GM12878 (cell line): ENCODE results near the gene SLC36A2. TPM values are rescaled to one million over a fixed set of nuclear protein-coding genes. Genes with fewer than 3 reads are reported as not detected.

Experiments
- ATAC-seq: fragments of 200-7000 bp; cut with Tn5 transposase; 3 replicates; pipeline ENCODE4 v1.9.1; 2020; ENCODE audit warnings: mild to moderate bottlenecking, moderate library complexity
- BruUV-seq: library from RNA; stranded (reverse); fragments of 400-500 nt; replicated peaks from 2 replicates; lab custom pipeline; 2021; lab: Mats Ljungman, UMichigan
- CTCF ChIA-PET: fragments of 300-600 bp; sonication (Branson Sonifier 250); formaldehyde crosslinking; extraction: SDS; loops from one replicate; lab custom pipeline; 2021; ENCODE audit warnings: inconsistent platforms; lab: Yijun Ruan, JAX
- POLR2A ChIA-PET: fragments of 350-600 bp; formaldehyde crosslinking; extraction: SDS; loops from one replicate; lab custom pipeline; 2021; ENCODE audit warnings: inconsistent platforms; lab: Charles Lee
- RAD21 ChIA-PET: fragments of 300-600 bp; sonication (Branson Sonifier 250); formaldehyde crosslinking; loops from one replicate; lab custom pipeline; 2023; ENCODE audit warnings: antibody characterized with exemption; ENCODE audit not compliant: unreplicated experiment; lab: Charles Lee
- SMC1A ChIA-PET: fragments of 300-600 bp; sonication (Branson Sonifier 250); formaldehyde crosslinking; loops from one replicate; lab custom pipeline; 2023; ENCODE audit not compliant: unreplicated experiment, uncharacterized antibody; lab: Charles Lee
- DNase-seq: peaks from one replicate; pipeline ENCODE4 v3.0.0-alpha.2; 2011; ENCODE audit warnings: low read depth, low spot score
- FAIRE-seq: peaks from 3 replicates; lab custom pipeline; 2011; peaks lifted over from hg19 to GRCh38; lab: Jason Lieb, UNC
- H2AFZ ChIP-seq: 2 replicates; pipeline ENCODE4 v1.6.0; 2011; ENCODE audit warnings: low read depth, low read length, control low read depth; ENCODE audit not compliant: control insufficient read depth
- H3K27ac ChIP-seq: 2 replicates; pipeline ENCODE4 v1.5.1; 2011; ENCODE audit warnings: control low read depth; ENCODE audit not compliant: control insufficient read depth, insufficient read depth
- H3K27me3 ChIP-seq, 2 experiments: replicated peaks in 1 of 2; 2 replicates each; pipeline versions ENCODE4 v1.6.0 to v1.6.1; 2011; ENCODE audit warnings: low read length in 1 of 2; ENCODE audit not compliant: control insufficient read depth in 2 of 2, insufficient read depth in 2 of 2
- H3K36me3 ChIP-seq, 2 experiments: 2 replicates each; pipeline ENCODE4 v1.5.1; 2011; ENCODE audit warnings: low read length in 1 of 2; ENCODE audit not compliant: control insufficient read depth in 2 of 2, insufficient read depth in 2 of 2
- H3K4me1 ChIP-seq: 2 replicates; pipeline ENCODE4 v1.6.1; 2011; ENCODE audit warnings: mild to moderate bottlenecking, low read length, moderate library complexity, mixed read lengths; ENCODE audit not compliant: control insufficient read depth, insufficient read depth
- H3K4me2 ChIP-seq: 2 replicates; pipeline ENCODE4 v1.6.0; 2011; ENCODE audit warnings: control low read depth; ENCODE audit not compliant: control insufficient read depth, insufficient read depth
- H3K4me3 ChIP-seq: fragments of 200-600 bp; sonication (generic); 2 replicates; pipeline ENCODE4 v1.5.1; 2016
- H3K79me2 ChIP-seq: 2 replicates; pipeline ENCODE4 v1.6.0; 2011; ENCODE audit warnings: low read length; ENCODE audit not compliant: control insufficient read depth, insufficient read depth
- H3K9ac ChIP-seq: 2 replicates; pipeline ENCODE4 v1.8.0; 2011; ENCODE audit warnings: low read length, control low read depth, mixed read lengths; ENCODE audit not compliant: control insufficient read depth, insufficient read depth
- H3K9me3 ChIP-seq: replicated peaks from 3 replicates; pipeline ENCODE4 v1.5.1; 2011; ENCODE audit warnings: mild to moderate bottlenecking, low read length; ENCODE audit not compliant: control insufficient read depth, insufficient read depth
- H4K20me1 ChIP-seq: 2 replicates; pipeline ENCODE4 v1.6.0; 2011; ENCODE audit not compliant: control insufficient read depth, insufficient read depth
- LARP7 ChIP-seq: fragments of 450-650 bp; IDR thresholded peaks from 2 replicates; pipeline ENCODE4 v1.6.1; 2017; ENCODE audit warnings: mild to moderate bottlenecking
- NFYA ChIP-seq: IDR thresholded peaks from 2 replicates; pipeline ENCODE4 v1.6.1; 2011; ENCODE audit warnings: low read depth, mild to moderate bottlenecking, low read length, improper control_type of control experiment, borderline replicate concordance
- RAD21 ChIP-seq: IDR thresholded peaks from 2 replicates; pipeline ENCODE4 v1.6.1; 2011; ENCODE audit warnings: mild to moderate bottlenecking, low read depth, low read length, moderate library complexity; ENCODE audit not compliant: insufficient read depth
- WGBS: methylation state at CpG from one replicate; pipeline ENCODE4 v1.1.6; 2016; ENCODE audit warnings: low lambda C conversion rate; ENCODE audit not compliant: insufficient replicate concordance, insufficient coverage; ENCODE audit errors: missing lambda C conversion rate; 5-methylcytosine and 5-hydroxymethylcytosine counted together
- in situ Hi-C: fragments of 300-500 bp; cut with MboI; formaldehyde crosslinking; loops from 9 replicates; pipeline ENCODE4 v1.14.3; 2018; ENCODE audit warnings: mixed read lengths
- intact Hi-C: fragments of 100-400 bp; cut with micrococcal nuclease; formaldehyde crosslinking; loops from one replicate; pipeline ENCODE4 v1.14.2; 2022; ENCODE audit not compliant: unreplicated experiment
- polyA plus RNA-seq, 11 experiments: library from polyadenylated mRNA; depleted of rRNA in 4 of 11; unstranded in 6 of 11; stranded (reverse) in 5 of 11; fragments of >200 nt; fragmentation: Nextera tagmentation in 4 of 11; fragmentation: Illumina TruSeq in 1 of 11; extraction: Ambion mirVana in 4 of 11; extraction: Trizol in 1 of 11; gene quantifications; 1 replicate in 1 of 11; 2 replicates in 10 of 11; pipeline versions ENCODE4 v1.2.1 to v1.2.3, GENCODE V29; 2011 to 2016; ENCODE audit warnings: inconsistent platforms in 2 of 11, missing spikeins in 2 of 11, low read depth in 1 of 11
- total RNA-seq, 4 experiments: library from RNA; depleted of rRNA in 3 of 4; stranded (reverse); fragments of >200 nt in 3 of 4; fragmentation: Illumina TruSeq in 1 of 4; extraction: Trizol in 1 of 4; gene quantifications; 2 replicates each; pipeline versions ENCODE4 v1.2.1 to v1.2.3, GENCODE V29; 2013 to 2021
- TF ChIP-seq, protein P1 (sequence below), 3 experiments: IDR thresholded peaks in 2 of 3; conservative IDR thresholded peaks in 1 of 3; 2 replicates each; pipeline ENCODE4 v1.5.1; 2011; ENCODE audit warnings: low read depth in 3 of 3, low read length in 3 of 3, mild to moderate bottlenecking in 3 of 3, control low read depth in 2 of 3, moderate library complexity in 2 of 3, inconsistent platforms in 1 of 3, mixed read lengths in 1 of 3; ENCODE audit not compliant: control insufficient read depth in 2 of 3, insufficient read depth in 1 of 3; ENCODE audit errors: extremely low read depth in 1 of 3
- TF ChIP-seq, protein P2 (sequence below): fragments of 450-650 bp; formaldehyde crosslinking; IDR thresholded peaks from 2 replicates; pipeline ENCODE4 v1.4.0; 2020; ENCODE audit warnings: mild to moderate bottlenecking, moderate library complexity
- TF ChIP-seq, protein P3 (sequence below): fragments of 450-650 bp; conservative IDR thresholded peaks from 2 replicates; pipeline ENCODE4 v1.6.1; 2017; ENCODE audit warnings: mild to moderate bottlenecking, moderate library complexity

SLC36A2 gene
- total and polyA plus RNA-seq, 10 of the 15 experiments (the other 5 are each of a cell fraction or from before 2014, with no cell fraction given), result not detected

DNA sequence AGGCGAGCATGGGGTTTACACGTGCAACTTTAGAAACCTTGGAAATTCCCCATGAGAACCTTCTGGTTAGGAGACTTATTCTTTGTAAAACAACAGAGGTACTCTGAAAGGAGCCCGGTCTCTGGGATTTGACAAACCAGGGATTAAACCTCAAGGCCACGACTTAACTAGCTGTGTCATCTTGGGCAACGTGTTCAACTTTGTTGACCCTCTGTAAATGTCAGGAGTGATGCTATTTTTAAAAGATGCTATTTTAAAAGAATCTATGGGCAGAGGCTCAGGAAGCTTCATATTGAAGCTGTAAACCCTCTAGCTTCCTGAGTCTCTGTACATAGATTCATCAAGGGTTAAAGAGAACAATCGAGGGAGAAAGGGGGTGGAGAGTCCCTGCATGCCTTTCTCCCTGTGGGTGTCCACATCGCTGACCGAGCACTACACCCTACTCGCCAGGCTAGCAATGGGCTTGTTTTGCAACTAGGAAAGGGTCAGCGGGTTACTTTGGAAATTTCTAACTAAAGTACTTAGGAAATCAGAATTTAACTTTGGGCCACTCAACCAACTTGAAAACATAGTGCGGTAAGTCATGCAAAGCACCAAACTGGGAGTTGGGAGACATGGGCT is 2.1 kb downstream of the SLC36A2 start:
- DNase-seq (no peak), FAIRE-seq (no peak), ATAC-seq (no peak)
- no peaks in the 10 kb centered on the region; the same call in 1 of the 2 replicates for H4K20me1 ChIP-seq
- H3K4me3 ChIP-seq, result no peak overlapping the region
- H2AFZ ChIP-seq, result no peak overlapping the region
- TF ChIP-seq LARP7 (no peak), RAD21 (no peak), NFYA (no peak)
- TF ChIP-seq, protein P1, sequence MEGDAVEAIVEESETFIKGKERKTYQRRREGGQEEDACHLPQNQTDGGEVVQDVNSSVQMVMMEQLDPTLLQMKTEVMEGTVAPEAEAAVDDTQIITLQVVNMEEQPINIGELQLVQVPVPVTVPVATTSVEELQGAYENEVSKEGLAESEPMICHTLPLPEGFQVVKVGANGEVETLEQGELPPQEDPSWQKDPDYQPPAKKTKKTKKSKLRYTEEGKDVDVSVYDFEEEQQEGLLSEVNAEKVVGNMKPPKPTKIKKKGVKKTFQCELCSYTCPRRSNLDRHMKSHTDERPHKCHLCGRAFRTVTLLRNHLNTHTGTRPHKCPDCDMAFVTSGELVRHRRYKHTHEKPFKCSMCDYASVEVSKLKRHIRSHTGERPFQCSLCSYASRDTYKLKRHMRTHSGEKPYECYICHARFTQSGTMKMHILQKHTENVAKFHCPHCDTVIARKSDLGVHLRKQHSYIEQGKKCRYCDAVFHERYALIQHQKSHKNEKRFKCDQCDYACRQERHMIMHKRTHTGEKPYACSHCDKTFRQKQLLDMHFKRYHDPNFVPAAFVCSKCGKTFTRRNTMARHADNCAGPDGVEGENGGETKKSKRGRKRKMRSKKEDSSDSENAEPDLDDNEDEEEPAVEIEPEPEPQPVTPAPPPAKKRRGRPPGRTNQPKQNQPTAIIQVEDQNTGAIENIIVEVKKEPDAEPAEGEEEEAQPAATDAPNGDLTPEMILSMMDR (IDR thresholded peaks at IDR 0.05 in 2 of 3, conservative IDR thresholded peaks at IDR 0.05 in 1 of 3; ENCODE audit: control insufficient read depth in 2 of 3, extremely low read depth in 1 of 3, insufficient read depth in 1 of 3, low read depth in 3 of 3, low read length in 3 of 3), result no peak
- TF ChIP-seq, protein P2, sequence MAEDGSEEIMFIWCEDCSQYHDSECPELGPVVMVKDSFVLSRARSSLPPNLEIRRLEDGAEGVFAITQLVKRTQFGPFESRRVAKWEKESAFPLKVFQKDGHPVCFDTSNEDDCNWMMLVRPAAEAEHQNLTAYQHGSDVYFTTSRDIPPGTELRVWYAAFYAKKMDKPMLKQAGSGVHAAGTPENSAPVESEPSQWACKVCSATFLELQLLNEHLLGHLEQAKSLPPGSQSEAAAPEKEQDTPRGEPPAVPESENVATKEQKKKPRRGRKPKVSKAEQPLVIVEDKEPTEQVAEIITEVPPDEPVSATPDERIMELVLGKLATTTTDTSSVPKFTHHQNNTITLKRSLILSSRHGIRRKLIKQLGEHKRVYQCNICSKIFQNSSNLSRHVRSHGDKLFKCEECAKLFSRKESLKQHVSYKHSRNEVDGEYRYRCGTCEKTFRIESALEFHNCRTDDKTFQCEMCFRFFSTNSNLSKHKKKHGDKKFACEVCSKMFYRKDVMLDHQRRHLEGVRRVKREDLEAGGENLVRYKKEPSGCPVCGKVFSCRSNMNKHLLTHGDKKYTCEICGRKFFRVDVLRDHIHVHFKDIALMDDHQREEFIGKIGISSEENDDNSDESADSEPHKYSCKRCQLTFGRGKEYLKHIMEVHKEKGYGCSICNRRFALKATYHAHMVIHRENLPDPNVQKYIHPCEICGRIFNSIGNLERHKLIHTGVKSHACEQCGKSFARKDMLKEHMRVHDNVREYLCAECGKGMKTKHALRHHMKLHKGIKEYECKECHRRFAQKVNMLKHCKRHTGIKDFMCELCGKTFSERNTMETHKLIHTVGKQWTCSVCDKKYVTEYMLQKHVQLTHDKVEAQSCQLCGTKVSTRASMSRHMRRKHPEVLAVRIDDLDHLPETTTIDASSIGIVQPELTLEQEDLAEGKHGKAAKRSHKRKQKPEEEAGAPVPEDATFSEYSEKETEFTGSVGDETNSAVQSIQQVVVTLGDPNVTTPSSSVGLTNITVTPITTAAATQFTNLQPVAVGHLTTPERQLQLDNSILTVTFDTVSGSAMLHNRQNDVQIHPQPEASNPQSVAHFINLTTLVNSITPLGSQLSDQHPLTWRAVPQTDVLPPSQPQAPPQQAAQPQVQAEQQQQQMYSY (CRISPR knock-in tag), result no peak
- TF ChIP-seq, protein P3, sequence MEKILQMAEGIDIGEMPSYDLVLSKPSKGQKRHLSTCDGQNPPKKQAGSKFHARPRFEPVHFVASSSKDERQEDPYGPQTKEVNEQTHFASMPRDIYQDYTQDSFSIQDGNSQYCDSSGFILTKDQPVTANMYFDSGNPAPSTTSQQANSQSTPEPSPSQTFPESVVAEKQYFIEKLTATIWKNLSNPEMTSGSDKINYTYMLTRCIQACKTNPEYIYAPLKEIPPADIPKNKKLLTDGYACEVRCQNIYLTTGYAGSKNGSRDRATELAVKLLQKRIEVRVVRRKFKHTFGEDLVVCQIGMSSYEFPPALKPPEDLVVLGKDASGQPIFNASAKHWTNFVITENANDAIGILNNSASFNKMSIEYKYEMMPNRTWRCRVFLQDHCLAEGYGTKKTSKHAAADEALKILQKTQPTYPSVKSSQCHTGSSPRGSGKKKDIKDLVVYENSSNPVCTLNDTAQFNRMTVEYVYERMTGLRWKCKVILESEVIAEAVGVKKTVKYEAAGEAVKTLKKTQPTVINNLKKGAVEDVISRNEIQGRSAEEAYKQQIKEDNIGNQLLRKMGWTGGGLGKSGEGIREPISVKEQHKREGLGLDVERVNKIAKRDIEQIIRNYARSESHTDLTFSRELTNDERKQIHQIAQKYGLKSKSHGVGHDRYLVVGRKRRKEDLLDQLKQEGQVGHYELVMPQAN, result no peak
- no peak overlapping the region for H3K9ac ChIP-seq
- no peaks in the 10 kb centered on the region for H3K36me3 ChIP-seq
- in situ Hi-C loops, result no loop called here
- peaks cover 0 to 4% of the 10 kb centered on the region in 2 experiments; a peak in 1 of 4 replicates for H3K27me3 ChIP-seq
- H3K4me2 ChIP-seq, result no peak overlapping the region
- H3K27ac ChIP-seq, result no peak overlapping the region
- WGBS, result 26% methylated on average over 10 of the region's 11 CpGs
- SMC1A ChIA-PET, result no interaction called here
- no TSS peak for BruUV-seq
- intact Hi-C loops, result no loop called here
- CTCF ChIA-PET, result no interaction called here
- RAD21 ChIA-PET, result no interaction called here
- H3K4me1 ChIP-seq, result no peaks in the 10 kb centered on the region
- H3K79me2 ChIP-seq, result no peaks in the 10 kb centered on the region
- no peaks in the 10 kb centered on the region for H3K9me3 ChIP-seq
- POLR2A ChIA-PET, result no interaction called here
